Activated CD8-positive, alpha-beta T cell treated with anti-CD3 and anti-CD28 coated beads for 36 hours (primary cell): ENCODE measurements around the gene RILPL2. TPM values are rescaled to one million over a fixed set of nuclear protein-coding genes. Genes with fewer than 3 reads are reported as not detected.
A peak's percentile ranks its signal among the peaks of the same experiment; 100 is the strongest.
"Not testable (repeated sequence)": the region's sequence is repeated elsewhere in the genome, so short reads cannot be mapped to it uniquely, and the experiment has no call there.

Experiments
- ATAC-seq: fragments of 200-7000 bp; cut with Tn5 transposase; one replicate; pipeline ENCODE4 v1.10.0; 2021; ENCODE audit warnings: mild to moderate bottlenecking, moderate library complexity
- CTCF ChIA-PET: fragments of 350-600 bp; sonication (Branson Sonifier 250); formaldehyde crosslinking; loops from one replicate; lab custom pipeline; 2021; ENCODE audit warnings: antibody characterized with exemption; lab: Charles Lee
- POLR2A ChIA-PET: fragments of 350-600 bp; sonication (Branson Sonifier 250); formaldehyde crosslinking; loops from one replicate; lab custom pipeline; 2021; ENCODE audit warnings: antibody characterized with exemption; lab: Charles Lee
- DNase-seq: peaks from one replicate; pipeline ENCODE4 v3.0.0-alpha.2; 2020
- H3K27ac Mint-ChIP-seq: one replicate; pipeline ENCODE4 v1.8.0; 2021; ENCODE audit warnings: mild to moderate bottlenecking, mixed read lengths
- H3K27me3 Mint-ChIP-seq: one replicate; pipeline ENCODE4 v1.8.0; 2021; ENCODE audit warnings: mixed read lengths
- H3K36me3 Mint-ChIP-seq: one replicate; pipeline ENCODE4 v1.8.0; 2021; ENCODE audit warnings: low read depth, mixed read lengths
- H3K4me1 Mint-ChIP-seq: one replicate; pipeline ENCODE4 v1.8.0; 2021; ENCODE audit warnings: low read depth, mixed read lengths
- H3K4me3 Mint-ChIP-seq: one replicate; pipeline ENCODE4 v1.8.0; 2021; ENCODE audit warnings: mild to moderate bottlenecking, moderate library complexity, mixed read lengths
- H3K9me3 Mint-ChIP-seq: one replicate; pipeline ENCODE4 v1.8.0; 2021; ENCODE audit warnings: mixed read lengths
- intact Hi-C: fragments of 100-400 bp; cut with micrococcal nuclease; formaldehyde crosslinking; loops from one replicate; pipeline ENCODE4 v1.10.0; 2022
- total RNA-seq, 2 experiments: library from RNA; stranded (reverse); gene quantifications; one replicate each; pipeline ENCODE4 v1.2.3, GENCODE V29; 2021
- TF ChIP-seq, protein P1 (sequence below): fragments of 200-600 bp; IDR thresholded peaks from one replicate; pipeline ENCODE4 v1.8.0; 2022; ENCODE audit warnings: antibody characterized with exemption, mild to moderate bottlenecking

Gene RILPL2
- total RNA-seq, 2 experiments from 2014 or later = 9.0 to 9.3 TPM

DNA sequence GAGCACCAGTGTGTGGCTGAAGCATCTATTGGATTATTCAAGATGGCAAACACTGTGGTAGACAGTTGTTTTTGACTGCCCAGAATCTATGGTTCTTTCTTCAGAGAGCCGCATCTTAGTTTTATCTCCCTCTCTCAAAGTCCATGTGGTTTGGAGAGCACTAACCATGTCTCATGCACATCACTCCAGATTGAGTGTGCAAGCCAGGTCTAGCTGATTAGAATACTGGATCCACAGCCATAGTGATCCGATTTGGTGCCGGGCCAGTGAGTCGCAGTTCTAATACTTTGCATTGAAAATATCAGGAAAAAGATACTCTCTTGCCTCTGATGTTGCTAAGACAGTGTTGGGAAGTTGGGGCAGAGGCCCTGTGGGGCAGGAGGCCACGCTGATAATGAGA lies 67.3 kb downstream of the RILPL2 start:
- CTCF ChIA-PET = no interaction called here
- H3K4me3 Mint-ChIP-seq = no peak overlapping the region
- no peaks in the 10 kb centered on the region for H3K36me3 Mint-ChIP-seq

DNA sequence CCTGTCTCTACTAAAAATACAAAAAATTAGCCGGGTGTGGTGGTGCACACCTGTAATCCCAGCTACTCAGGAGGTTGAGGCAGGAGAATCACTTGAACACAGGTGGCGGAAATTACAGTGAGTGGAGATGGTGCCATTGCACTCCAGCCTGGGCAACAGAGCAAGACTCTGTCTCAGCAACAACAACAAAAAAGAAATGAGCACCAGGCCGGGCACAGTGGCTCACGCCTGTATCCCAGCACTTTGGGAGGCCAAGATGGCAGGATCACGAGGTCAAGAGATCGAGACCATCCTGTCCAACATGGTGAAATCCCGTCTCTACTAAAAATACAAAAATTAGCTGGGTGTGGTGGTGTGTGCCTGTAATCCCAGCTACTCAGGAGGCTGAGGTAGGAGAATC lies 68.1 kb downstream of the RILPL2 start:
- POLR2A ChIA-PET, DNase-seq, intact Hi-C loops, ATAC-seq, H3K27me3 Mint-ChIP-seq, H3K4me3 Mint-ChIP-seq, H3K9me3 Mint-ChIP-seq, H3K36me3 Mint-ChIP-seq, H3K27ac Mint-ChIP-seq, H3K4me1 Mint-ChIP-seq: not testable (repeated sequence)
- CTCF ChIA-PET = interaction anchor here (1.3 to 3.7 kb wide), 3 partner anchors 10 to 213 kb away, joined by 3 to 35 read pairs (median 4); partner anchors contain the start of gene KMT5A

More for the DNA sequence above, 67.3 kb downstream of the RILPL2 start:
- intact Hi-C loops = no loop called here
- no peak for ATAC-seq
- POLR2A ChIA-PET = no interaction called here
- H3K4me1 Mint-ChIP-seq = peaks cover 2% of the 10 kb centered on the region
- H3K27me3 Mint-ChIP-seq = no peaks in the 10 kb centered on the region
- TF ChIP-seq, protein P1, sequence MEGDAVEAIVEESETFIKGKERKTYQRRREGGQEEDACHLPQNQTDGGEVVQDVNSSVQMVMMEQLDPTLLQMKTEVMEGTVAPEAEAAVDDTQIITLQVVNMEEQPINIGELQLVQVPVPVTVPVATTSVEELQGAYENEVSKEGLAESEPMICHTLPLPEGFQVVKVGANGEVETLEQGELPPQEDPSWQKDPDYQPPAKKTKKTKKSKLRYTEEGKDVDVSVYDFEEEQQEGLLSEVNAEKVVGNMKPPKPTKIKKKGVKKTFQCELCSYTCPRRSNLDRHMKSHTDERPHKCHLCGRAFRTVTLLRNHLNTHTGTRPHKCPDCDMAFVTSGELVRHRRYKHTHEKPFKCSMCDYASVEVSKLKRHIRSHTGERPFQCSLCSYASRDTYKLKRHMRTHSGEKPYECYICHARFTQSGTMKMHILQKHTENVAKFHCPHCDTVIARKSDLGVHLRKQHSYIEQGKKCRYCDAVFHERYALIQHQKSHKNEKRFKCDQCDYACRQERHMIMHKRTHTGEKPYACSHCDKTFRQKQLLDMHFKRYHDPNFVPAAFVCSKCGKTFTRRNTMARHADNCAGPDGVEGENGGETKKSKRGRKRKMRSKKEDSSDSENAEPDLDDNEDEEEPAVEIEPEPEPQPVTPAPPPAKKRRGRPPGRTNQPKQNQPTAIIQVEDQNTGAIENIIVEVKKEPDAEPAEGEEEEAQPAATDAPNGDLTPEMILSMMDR = no peak
- H3K27ac Mint-ChIP-seq = no peak overlapping the region
- H3K9me3 Mint-ChIP-seq = no peaks in the 10 kb centered on the region
- no peak for DNase-seq

DNA sequence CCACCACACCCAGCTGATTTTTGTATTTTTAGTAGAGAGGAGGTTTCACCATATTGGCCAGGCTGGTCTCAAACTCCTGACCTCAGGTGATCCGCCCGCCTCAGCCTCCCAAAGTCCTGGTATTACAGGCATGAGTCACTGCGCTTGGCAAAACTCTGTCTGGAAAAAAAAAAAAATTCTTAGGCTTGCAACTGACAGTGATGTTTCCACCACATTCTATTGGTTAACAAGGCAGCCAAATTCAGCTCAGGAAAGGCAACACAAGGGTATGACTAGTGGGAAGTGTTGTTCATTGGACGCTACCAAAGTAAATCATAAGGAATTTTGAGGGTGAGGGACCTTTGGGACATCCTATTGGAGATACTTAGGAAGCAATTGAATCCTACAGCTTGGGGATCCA lies 69.0 kb downstream of the RILPL2 start:
- H3K4me3 Mint-ChIP-seq = no peak overlapping the region
- peaks cover 11% of the 10 kb centered on the region for H3K4me1 Mint-ChIP-seq
- intact Hi-C loops = no loop called here
- no peaks in the 10 kb centered on the region for H3K9me3 Mint-ChIP-seq
- TF ChIP-seq, protein P1 = no peak
- ATAC-seq = no peak
- ChIA-PET POLR2A (no interaction called here), CTCF (interaction anchor here (0.7 to 3.7 kb wide), 4 partner anchors 11 to 214 kb away, joined by 3 to 35 read pairs (median 4); partner anchors contain the start of gene KMT5A)
- no peak for DNase-seq
- peak overlapping the region; percentile 34 for H3K27ac Mint-ChIP-seq
- peaks cover 4% of the 10 kb centered on the region for H3K36me3 Mint-ChIP-seq
- no peaks in the 10 kb centered on the region for H3K27me3 Mint-ChIP-seq

Other genes with a start within 250 kb of the RILPL2 start
- gene MPHOSPH9, start 203.5 kb downstream of the RILPL2 start, total RNA-seq = 100 to 1,000 TPM in 1 of 2 experiments, 10 to 100 TPM in 1; 96.9 to 101 TPM
- 10 to 100 TPM; 28.1 to 31.0 TPM for gene MTRFR, start 203.2 kb downstream of the RILPL2 start, total RNA-seq
- gene CDK2AP1, start 164.8 kb downstream of the RILPL2 start, total RNA-seq = 100 to 1,000 TPM; 108 to 111 TPM
- gene SBNO1, start 71.8 kb downstream of the RILPL2 start, total RNA-seq = 10 to 100 TPM; 44.3 to 45.4 TPM
- gene KMT5A, start 52.6 kb downstream of the RILPL2 start, total RNA-seq = 10 to 100 TPM; 35.9 to 38.2 TPM
- 10 to 100 TPM; 18.4 to 25.4 TPM for gene SNRNP35, start 21.5 kb upstream of the RILPL2 start, total RNA-seq
- 1 to 10 TPM; 2.9 TPM for gene RILPL1, start 97.0 kb upstream of the RILPL2 start, total RNA-seq
- gene TMED2, start 147.9 kb upstream of the RILPL2 start, total RNA-seq = 100 to 1,000 TPM; 121 to 122 TPM
- 10 to 100 TPM; 51.7 to 55.4 TPM for gene DDX55, start 165.4 kb upstream of the RILPL2 start, total RNA-seq
- gene EIF2B1, start 197.0 kb upstream of the RILPL2 start, total RNA-seq = 10 to 100 TPM; 54.5 to 61.8 TPM
- 10 to 100 TPM; 78.6 to 80.0 TPM for gene GTF2H3, start 197.1 kb upstream of the RILPL2 start, total RNA-seq
- 1 to 10 TPM; 2.0 to 2.3 TPM for gene TCTN2, start 234.4 kb upstream of the RILPL2 start, total RNA-seq